ENCODE data around the gene CLDN9. TPM values are rescaled to one million over a fixed set of nuclear protein-coding genes. Genes with fewer than 3 reads are reported as not detected.
"Not testable (repeated sequence)": the region's sequence is repeated elsewhere in the genome, so short reads cannot be mapped to it uniquely, and the experiment has no call there.

CLDN9 gene
- polyA plus RNA-seq, 4 donors: 2.2 to 4.8 (median 2.9) TPM

GRCh38 chr16:3052571-3053329 lies 40.0 kb downstream of the CLDN9 start:
- not testable (repeated sequence) for DNase-seq (ENCODE audit: low read depth in 4 of 4, low spot score in 2 of 4)

GRCh38 chr16:3053330-3053710 lies 40.6 kb downstream of the CLDN9 start:
- DNase-seq (ENCODE audit: low read depth in 4 of 4, low spot score in 2 of 4): not testable (repeated sequence)

- no peak for DNase-seq (ENCODE audit: low read depth in 4 of 4, low spot score in 2 of 4)
Measured at GRCh38 chr16:3054965-3055733, 42.4 kb downstream of the CLDN9 start.

- DNase-seq (ENCODE audit: low read depth in 4 of 4, low spot score in 2 of 4): not testable (repeated sequence)
Measured at GRCh38 chr16:3055734-3056115, 43.0 kb downstream of the CLDN9 start.

GRCh38 chr16:3056336-3057180 lies 43.8 kb downstream of the CLDN9 start:
- DNase-seq (ENCODE audit: low read depth in 4 of 4, low spot score in 2 of 4): no peak

GRCh38 chr16:3057181-3058138 lies 44.7 kb downstream of the CLDN9 start:
- DNase-seq (ENCODE audit: low read depth in 4 of 4, low spot score in 2 of 4): no peak

GRCh38 chr16:3058139-3059030 lies 45.7 kb downstream of the CLDN9 start:
- DNase-seq (ENCODE audit: low read depth in 4 of 4, low spot score in 2 of 4): no peak

- DNase-seq (ENCODE audit: low read depth in 4 of 4, low spot score in 2 of 4): peak; percentile 63 to 84 (median 80)
Measured at GRCh38 chr16:3059041-3059722, 46.5 kb downstream of the CLDN9 start.

- DNase-seq (ENCODE audit: low read depth in 4 of 4, low spot score in 2 of 4): no peak
Measured at GRCh38 chr16:3059723-3060242, 47.1 kb downstream of the CLDN9 start.

GRCh38 chr16:3060339-3061127 lies 47.8 kb downstream of the CLDN9 start:
- DNase-seq (ENCODE audit: low read depth in 4 of 4, low spot score in 2 of 4): no peak

GRCh38 chr16:3062553-3062952 lies 49.8 kb downstream of the CLDN9 start:
- no peak for DNase-seq (ENCODE audit: low read depth in 4 of 4, low spot score in 2 of 4)

- DNase-seq (ENCODE audit: low read depth in 4 of 4, low spot score in 2 of 4): no peak
Measured at GRCh38 chr16:3063625-3064386, 51.1 kb downstream of the CLDN9 start.
